PC-3 (cell line): ENCODE measurements around the gene FALEC. TPM values are rescaled to one million over a fixed set of nuclear protein-coding genes. Genes with fewer than 3 reads are reported as not detected.

ENCODE experiments used
- ATAC-seq: fragments of 200-7000 bp; cut with Tn5 transposase; 2 replicates; pipeline ENCODE4 v1.9.1; 2020; ENCODE audit warnings: mild to moderate bottlenecking, moderate library complexity
- BruUV-seq: library from RNA; stranded (reverse); fragments of 400-500 nt; replicated peaks from 2 replicates; lab custom pipeline; 2021; lab: Mats Ljungman, UMichigan
- CTCF ChIA-PET: fragments of 300-600 bp; sonication (Branson Sonifier 250); formaldehyde crosslinking; loops from one replicate; lab custom pipeline; 2022; ENCODE audit warnings: antibody characterized with exemption; lab: Charles Lee
- POLR2A ChIA-PET: fragments of 300-600 bp; sonication (Branson Sonifier 250); formaldehyde crosslinking; loops from one replicate; lab custom pipeline; 2022; ENCODE audit warnings: antibody characterized with exemption; ENCODE audit not compliant: unreplicated experiment; lab: Charles Lee
- DNase-seq: peaks from one replicate; pipeline ENCODE4 v3.0.0-alpha.2; 2015
- H2AFZ ChIP-seq: fragments of 300-600 bp; sonication (generic); 2 replicates; pipeline ENCODE4 v1.6.0; 2016; ENCODE audit warnings: antibody characterized with exemption, low read length
- H3F3A ChIP-seq: fragments of 300-600 bp; sonication (generic); one replicate; pipeline ENCODE4 v1.6.0; 2017; ENCODE audit warnings: antibody characterized with exemption, low read length, control low read depth, mild to moderate bottlenecking; ENCODE audit not compliant: unreplicated experiment
- H3K27ac ChIP-seq: fragments of 300-600 bp; sonication (generic); 2 replicates; pipeline ENCODE4 v1.5.1; 2016; ENCODE audit warnings: mild to moderate bottlenecking, low read length
- H3K27me3 ChIP-seq: fragments of 300-600 bp; sonication (generic); 2 replicates; pipeline ENCODE4 v1.6.1; 2016; ENCODE audit warnings: low read length, mixed read lengths
- H3K36me3 ChIP-seq: fragments of 300-600 bp; sonication (generic); 2 replicates; pipeline ENCODE4 v1.6.1; 2016; ENCODE audit warnings: low read depth, mixed run types, low read length, mixed read lengths
- H3K4me1 ChIP-seq: fragments of 300-600 bp; sonication (generic); 2 replicates; pipeline ENCODE4 v1.5.1; 2016; ENCODE audit warnings: low read length; ENCODE audit not compliant: insufficient read depth
- H3K4me2 ChIP-seq: fragments of 300-600 bp; sonication (generic); 2 replicates; pipeline ENCODE4 v1.6.0; 2016; ENCODE audit warnings: low read length
- H3K4me3 ChIP-seq: fragments of 300-600 bp; sonication (generic); 2 replicates; pipeline ENCODE4 v1.5.1; 2016; ENCODE audit warnings: mild to moderate bottlenecking, low read length, mixed read lengths
- H3K79me2 ChIP-seq: fragments of 300-600 bp; sonication (generic); 2 replicates; pipeline ENCODE4 v1.6.1; 2017; ENCODE audit warnings: low read length, mixed read lengths
- H3K9ac ChIP-seq: fragments of 300-600 bp; sonication (generic); 2 replicates; pipeline ENCODE4 v1.6.0; 2016; ENCODE audit warnings: mild to moderate bottlenecking, low read length
- H3K9me2 ChIP-seq: fragments of 300-600 bp; sonication (generic); replicated peaks from 2 replicates; pipeline ENCODE4 v1.6.1; 2016; ENCODE audit warnings: mixed run types, low read length, mixed read lengths
- H3K9me3 ChIP-seq: fragments of 300-600 bp; sonication (generic); 2 replicates; pipeline ENCODE4 v1.6.1; 2016; ENCODE audit warnings: low read length, mixed read lengths
- H4K20me1 ChIP-seq: fragments of 300-600 bp; sonication (generic); 2 replicates; pipeline ENCODE4 v1.6.1; 2016; ENCODE audit warnings: low read length, mixed read lengths
- EZH2 ChIP-seq: fragments of 300-600 bp; sonication (generic); IDR thresholded peaks from one replicate; pipeline ENCODE4 v1.6.1; 2017; ENCODE audit warnings: antibody characterized with exemption, mild to moderate bottlenecking, low read length; ENCODE audit not compliant: unreplicated experiment
- EZH2phosphoT487 ChIP-seq: fragments of 300-600 bp; sonication (generic); IDR thresholded peaks from 2 replicates; pipeline ENCODE4 v1.6.1; 2018; ENCODE audit warnings: mild to moderate bottlenecking, antibody characterized with exemption, low read length, borderline replicate concordance
- intact Hi-C: fragments of 100-400 bp; cut with micrococcal nuclease; formaldehyde crosslinking; loops from 2 replicates; pipeline ENCODE4 v1.9.0; 2023
- total RNA-seq: library from RNA; depleted of rRNA; stranded (reverse); fragments of >200 nt; gene quantifications from 2 replicates; pipeline ENCODE4 v1.2.3, GENCODE V29; 2014
- TF ChIP-seq, protein P1 (sequence below): fragments of 300-600 bp; sonication (generic); conservative IDR thresholded peaks from 2 replicates; pipeline ENCODE4 v1.5.1; 2017; ENCODE audit warnings: antibody characterized with exemption, low read depth, mild to moderate bottlenecking, low read length

The FALEC gene
- total RNA-seq, 1 experiment from 2014 or later = 0.73 TPM

DNA sequence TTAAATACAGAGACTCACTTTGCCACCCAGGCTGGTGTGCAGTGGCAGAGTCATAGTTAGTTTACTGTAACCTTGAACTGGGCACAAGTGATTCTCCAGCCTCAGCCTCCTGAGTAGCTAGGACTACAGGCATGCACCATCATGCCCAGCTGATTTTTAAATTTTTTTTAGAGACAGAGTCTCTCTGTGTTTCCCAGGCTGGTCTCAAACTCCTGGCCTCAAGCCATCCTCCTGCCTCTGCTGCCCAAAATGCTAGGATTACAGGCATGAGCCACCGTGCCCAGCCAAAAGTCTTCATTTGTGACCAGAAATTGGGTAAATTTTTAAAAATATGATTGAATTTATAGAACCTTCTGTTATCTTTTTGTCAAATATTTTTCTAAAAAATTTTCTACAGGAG, 46.3 kb upstream of the FALEC start:
- no peak overlapping the region for H3K9ac ChIP-seq
- TF ChIP-seq EZH2phosphoT487 = no peak
- TF ChIP-seq EZH2 = no peak
- TF ChIP-seq, protein P1, sequence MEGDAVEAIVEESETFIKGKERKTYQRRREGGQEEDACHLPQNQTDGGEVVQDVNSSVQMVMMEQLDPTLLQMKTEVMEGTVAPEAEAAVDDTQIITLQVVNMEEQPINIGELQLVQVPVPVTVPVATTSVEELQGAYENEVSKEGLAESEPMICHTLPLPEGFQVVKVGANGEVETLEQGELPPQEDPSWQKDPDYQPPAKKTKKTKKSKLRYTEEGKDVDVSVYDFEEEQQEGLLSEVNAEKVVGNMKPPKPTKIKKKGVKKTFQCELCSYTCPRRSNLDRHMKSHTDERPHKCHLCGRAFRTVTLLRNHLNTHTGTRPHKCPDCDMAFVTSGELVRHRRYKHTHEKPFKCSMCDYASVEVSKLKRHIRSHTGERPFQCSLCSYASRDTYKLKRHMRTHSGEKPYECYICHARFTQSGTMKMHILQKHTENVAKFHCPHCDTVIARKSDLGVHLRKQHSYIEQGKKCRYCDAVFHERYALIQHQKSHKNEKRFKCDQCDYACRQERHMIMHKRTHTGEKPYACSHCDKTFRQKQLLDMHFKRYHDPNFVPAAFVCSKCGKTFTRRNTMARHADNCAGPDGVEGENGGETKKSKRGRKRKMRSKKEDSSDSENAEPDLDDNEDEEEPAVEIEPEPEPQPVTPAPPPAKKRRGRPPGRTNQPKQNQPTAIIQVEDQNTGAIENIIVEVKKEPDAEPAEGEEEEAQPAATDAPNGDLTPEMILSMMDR = no peak
- no peaks in the 10 kb centered on the region for H4K20me1 ChIP-seq
- H3K36me3 ChIP-seq = peaks cover 43% of the 10 kb centered on the region
- no TSS peak for BruUV-seq
- H3K27me3 ChIP-seq = no peaks in the 10 kb centered on the region
- ChIA-PET POLR2A (no interaction called here), CTCF (no interaction called here)
- no peaks in the 10 kb centered on the region for H3K4me1 ChIP-seq
- H3K4me3 ChIP-seq = no peak overlapping the region
- no peak overlapping the region for H2AFZ ChIP-seq
- intact Hi-C loops = loop anchor here (10.0 kb wide), 1 partner anchor 214 kb away; the partner anchor contains the start of gene CA14
- H3K4me2 ChIP-seq = no peak overlapping the region
- DNase-seq (no peak), ATAC-seq (no peak)
- H3K79me2 ChIP-seq = no peaks in the 10 kb centered on the region
- H3K9me2 ChIP-seq = no peaks in the 10 kb centered on the region
- no peaks in the 10 kb centered on the region for H3F3A ChIP-seq
- no peak overlapping the region for H3K27ac ChIP-seq
- no peaks in the 10 kb centered on the region for H3K9me3 ChIP-seq

DNA sequence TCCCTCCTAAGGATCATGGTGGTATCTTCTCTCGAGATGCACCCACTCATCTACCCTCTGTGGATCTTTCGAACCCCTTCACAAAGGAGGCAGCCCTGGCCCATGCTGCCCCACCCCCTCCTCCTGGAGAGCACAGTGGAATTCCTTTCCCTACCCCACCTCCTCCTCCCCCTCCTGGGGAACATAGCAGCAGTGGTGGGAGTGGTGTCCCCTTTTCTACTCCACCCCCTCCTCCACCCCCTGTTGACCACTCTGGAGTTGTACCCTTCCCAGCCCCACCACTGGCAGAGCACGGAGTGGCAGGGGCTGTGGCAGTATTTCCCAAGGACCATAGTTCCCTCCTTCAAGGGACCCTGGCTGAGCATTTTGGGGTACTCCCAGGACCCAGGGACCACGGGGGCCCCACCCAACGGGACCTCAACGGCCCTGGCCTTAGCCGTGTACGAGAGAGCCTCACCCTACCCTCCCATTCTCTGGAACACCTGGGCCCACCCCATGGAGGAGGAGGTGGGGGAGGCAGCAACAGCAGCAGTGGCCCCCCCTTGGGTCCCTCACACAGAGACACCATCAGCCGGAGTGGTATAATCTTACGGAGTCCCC, 42.9 kb upstream of the FALEC start:
- peaks cover 6% of the 10 kb centered on the region for H3K4me1 ChIP-seq
- H3K9me3 ChIP-seq = no peaks in the 10 kb centered on the region
- H3K4me2 ChIP-seq = no peak overlapping the region
- peaks cover 39% of the 10 kb centered on the region for H3K36me3 ChIP-seq
- no peak overlapping the region for H3K27ac ChIP-seq
- DNase-seq = no peak
- TF ChIP-seq, protein P1 = no peak
- TF ChIP-seq EZH2phosphoT487 (no peak), EZH2 (no peak)
- no peaks in the 10 kb centered on the region for H3F3A ChIP-seq
- no peaks in the 10 kb centered on the region for H3K79me2 ChIP-seq
- intact Hi-C loops = no loop called here
- no peaks in the 10 kb centered on the region for H3K9me2 ChIP-seq
- CTCF ChIA-PET = no interaction called here
- H3K9ac ChIP-seq = no peak overlapping the region
- BruUV-seq = no TSS peak
- H3K4me3 ChIP-seq = no peak overlapping the region
- POLR2A ChIA-PET = no interaction called here
- H3K27me3 ChIP-seq = no peaks in the 10 kb centered on the region
- ATAC-seq = no peak
- H2AFZ ChIP-seq = no peak overlapping the region
- no peaks in the 10 kb centered on the region for H4K20me1 ChIP-seq

DNA sequence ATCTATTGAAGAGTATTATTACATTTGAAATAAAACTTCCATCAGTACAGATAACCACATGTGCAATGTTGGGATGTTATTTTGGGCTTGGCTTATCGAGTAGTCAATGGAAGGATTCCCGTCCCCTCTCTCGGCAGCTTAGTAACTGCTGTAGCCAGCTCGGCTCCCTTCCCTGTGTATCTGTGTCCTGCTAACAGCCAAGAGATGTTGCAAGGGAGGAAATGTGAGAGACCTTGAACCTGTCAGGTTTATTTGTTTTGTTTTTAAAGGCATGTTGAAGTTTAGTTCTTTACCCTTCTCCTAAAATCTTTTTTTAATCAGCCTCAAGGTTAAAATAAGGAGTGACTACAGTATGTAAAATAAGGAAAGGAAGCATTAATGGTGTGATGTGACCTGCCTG, 41.9 kb upstream of the FALEC start:
- CTCF ChIA-PET = no interaction called here
- H3K4me1 ChIP-seq = peaks cover 10% of the 10 kb centered on the region
- no peaks in the 10 kb centered on the region for H3K9me3 ChIP-seq
- no peak overlapping the region for H3K4me3 ChIP-seq
- H3K27ac ChIP-seq = no peak overlapping the region
- TF ChIP-seq, protein P1 = no peak
- TF ChIP-seq EZH2phosphoT487 = no peak
- no peak for TF ChIP-seq EZH2
- POLR2A ChIA-PET = no interaction called here
- no peaks in the 10 kb centered on the region for H3K9me2 ChIP-seq
- H3K9ac ChIP-seq = no peak overlapping the region
- no peaks in the 10 kb centered on the region for H3K27me3 ChIP-seq
- no TSS peak for BruUV-seq
- DNase-seq (no peak), ATAC-seq (no peak)
- no peaks in the 10 kb centered on the region for H3F3A ChIP-seq
- intact Hi-C loops = no loop called here
- no peaks in the 10 kb centered on the region; the same call in 1 of the 2 replicates for H4K20me1 ChIP-seq
- H3K79me2 ChIP-seq = no peaks in the 10 kb centered on the region
- H3K36me3 ChIP-seq = peaks cover 36% of the 10 kb centered on the region
- H3K4me2 ChIP-seq = no peak overlapping the region
- no peak overlapping the region for H2AFZ ChIP-seq
